ENCODE data around the gene FHIT.

FHIT gene

GRCh38 chr3:59979542-59979941 lies 1271.7 kb downstream of the FHIT start:
- Histone ChIP-seq H3F3A (ENCODE audit: insufficient read depth) (no peaks in the 10 kb centered on the region), H4K20me1 (ENCODE audit: low read depth, low read length) (no peaks in the 10 kb centered on the region), H3K79me2 (ENCODE audit: insufficient read depth, low read length) (no peaks in the 10 kb centered on the region), H3K4me3 (ENCODE audit: insufficient read depth, low read length, poor library complexity, severe bottlenecking) (no peak overlapping the region), H3K9me2 (replicated peaks; ENCODE audit: insufficient read depth, low read length) (no peaks in the 10 kb centered on the region), H2AFZ (ENCODE audit: low read depth, low read length, severe bottlenecking) (no peak overlapping the region), H3K27ac (ENCODE audit: low read depth, low read length) (no peak overlapping the region), H3K4me2 (ENCODE audit: low read depth, low read length, poor library complexity, severe bottlenecking) (no peak overlapping the region), H3K9me3 (ENCODE audit: insufficient read depth, low read length) (no peaks in the 10 kb centered on the region; the same call in 1 of the 2 replicates), H3K36me3 (ENCODE audit: low read length) (no peaks in the 10 kb centered on the region), H3K27me3 (ENCODE audit: low read length) (no peaks in the 10 kb centered on the region), H3K9ac (ENCODE audit: low read length) (no peak overlapping the region)
- TF ChIP-seq, protein P1, sequence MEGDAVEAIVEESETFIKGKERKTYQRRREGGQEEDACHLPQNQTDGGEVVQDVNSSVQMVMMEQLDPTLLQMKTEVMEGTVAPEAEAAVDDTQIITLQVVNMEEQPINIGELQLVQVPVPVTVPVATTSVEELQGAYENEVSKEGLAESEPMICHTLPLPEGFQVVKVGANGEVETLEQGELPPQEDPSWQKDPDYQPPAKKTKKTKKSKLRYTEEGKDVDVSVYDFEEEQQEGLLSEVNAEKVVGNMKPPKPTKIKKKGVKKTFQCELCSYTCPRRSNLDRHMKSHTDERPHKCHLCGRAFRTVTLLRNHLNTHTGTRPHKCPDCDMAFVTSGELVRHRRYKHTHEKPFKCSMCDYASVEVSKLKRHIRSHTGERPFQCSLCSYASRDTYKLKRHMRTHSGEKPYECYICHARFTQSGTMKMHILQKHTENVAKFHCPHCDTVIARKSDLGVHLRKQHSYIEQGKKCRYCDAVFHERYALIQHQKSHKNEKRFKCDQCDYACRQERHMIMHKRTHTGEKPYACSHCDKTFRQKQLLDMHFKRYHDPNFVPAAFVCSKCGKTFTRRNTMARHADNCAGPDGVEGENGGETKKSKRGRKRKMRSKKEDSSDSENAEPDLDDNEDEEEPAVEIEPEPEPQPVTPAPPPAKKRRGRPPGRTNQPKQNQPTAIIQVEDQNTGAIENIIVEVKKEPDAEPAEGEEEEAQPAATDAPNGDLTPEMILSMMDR (IDR thresholded peaks at IDR 0.05; ENCODE audit: insufficient read depth, low read length, poor library complexity, severe bottlenecking): no peak
- no peak for TF ChIP-seq EZH2phosphoT487 (conservative IDR thresholded peaks at IDR 0.05; ENCODE audit: low read length)

DNA sequence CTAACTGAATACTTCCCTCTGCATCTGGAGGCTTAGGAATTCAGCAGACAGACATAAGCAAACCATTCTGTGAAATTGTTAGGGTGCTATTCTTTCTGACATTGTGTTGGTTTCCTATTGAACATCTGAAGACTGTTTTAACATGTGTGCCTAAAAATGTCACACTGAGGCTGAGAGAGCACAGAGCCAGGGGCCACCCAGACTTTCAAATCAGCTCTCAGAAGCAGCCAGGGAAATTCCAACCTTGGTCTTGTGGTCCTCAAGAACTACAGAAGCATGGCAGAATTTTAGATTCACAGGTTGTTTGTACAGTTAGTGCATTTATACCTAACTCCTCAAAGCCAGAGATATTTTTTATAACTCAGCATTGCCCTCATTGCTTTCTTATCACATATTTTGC lies 1272.3 kb downstream of the FHIT start:
- Histone ChIP-seq H3K9me2 (replicated peaks; ENCODE audit: insufficient read depth, low read length) (no peaks in the 10 kb centered on the region), H3F3A (ENCODE audit: insufficient read depth) (no peaks in the 10 kb centered on the region), H3K36me3 (ENCODE audit: low read length) (no peaks in the 10 kb centered on the region), H3K4me3 (ENCODE audit: insufficient read depth, low read length, poor library complexity, severe bottlenecking) (no peak overlapping the region), H3K9ac (ENCODE audit: low read length) (no peak overlapping the region), H4K20me1 (ENCODE audit: low read depth, low read length) (no peaks in the 10 kb centered on the region), H3K27ac (ENCODE audit: low read depth, low read length) (no peak overlapping the region), H3K27me3 (ENCODE audit: low read length) (no peaks in the 10 kb centered on the region), H3K79me2 (ENCODE audit: insufficient read depth, low read length) (no peaks in the 10 kb centered on the region), H3K4me2 (ENCODE audit: low read depth, low read length, poor library complexity, severe bottlenecking) (no peak overlapping the region), H3K9me3 (ENCODE audit: insufficient read depth, low read length) (no peaks in the 10 kb centered on the region), H2AFZ (ENCODE audit: low read depth, low read length, severe bottlenecking) (no peak overlapping the region)
- TF ChIP-seq, protein P1 (IDR thresholded peaks at IDR 0.05; ENCODE audit: insufficient read depth, low read length, poor library complexity, severe bottlenecking): no peak
- no peak for TF ChIP-seq EZH2phosphoT487 (conservative IDR thresholded peaks at IDR 0.05; ENCODE audit: low read length)

DNA sequence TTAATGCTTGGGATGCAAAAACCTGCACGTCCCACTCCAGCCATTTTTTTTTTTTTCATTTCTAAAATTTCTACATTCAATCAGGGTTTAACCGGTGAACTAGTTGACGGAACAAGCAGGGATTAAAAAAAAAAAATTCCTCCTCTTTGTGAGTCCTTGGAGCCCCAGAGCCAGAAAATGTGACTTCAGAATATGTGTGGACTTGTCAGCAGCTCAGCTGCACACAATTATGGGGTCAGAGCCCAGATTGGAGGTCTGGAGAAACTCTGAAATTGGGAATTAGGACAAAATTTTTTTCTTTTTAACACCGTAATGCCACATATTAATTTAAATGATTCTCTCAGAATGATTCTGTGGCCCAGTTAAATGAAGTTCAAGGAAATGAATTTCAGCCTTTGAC lies 1280.5 kb downstream of the FHIT start:
- TF ChIP-seq EZH2phosphoT487 (conservative IDR thresholded peaks at IDR 0.05; ENCODE audit: low read length): no peak
- TF ChIP-seq, protein P1 (IDR thresholded peaks at IDR 0.05; ENCODE audit: insufficient read depth, low read length, poor library complexity, severe bottlenecking): no peak
- Histone ChIP-seq H3K27ac (ENCODE audit: low read depth, low read length) (no peak overlapping the region), H3K27me3 (ENCODE audit: low read length) (no peaks in the 10 kb centered on the region), H3K9me2 (replicated peaks; ENCODE audit: insufficient read depth, low read length) (no peaks in the 10 kb centered on the region), H3K79me2 (ENCODE audit: insufficient read depth, low read length) (no peaks in the 10 kb centered on the region), H2AFZ (ENCODE audit: low read depth, low read length, severe bottlenecking) (no peak overlapping the region), H3K4me2 (ENCODE audit: low read depth, low read length, poor library complexity, severe bottlenecking) (no peak overlapping the region), H3K9me3 (ENCODE audit: insufficient read depth, low read length) (no peaks in the 10 kb centered on the region), H4K20me1 (ENCODE audit: low read depth, low read length) (no peaks in the 10 kb centered on the region), H3K36me3 (ENCODE audit: low read length) (no peaks in the 10 kb centered on the region), H3K4me3 (ENCODE audit: insufficient read depth, low read length, poor library complexity, severe bottlenecking) (no peak overlapping the region), H3K9ac (ENCODE audit: low read length) (no peak overlapping the region), H3F3A (ENCODE audit: insufficient read depth) (no peaks in the 10 kb centered on the region)
